ENCODE results near the gene RHOV.

The RHOV gene

DNA sequence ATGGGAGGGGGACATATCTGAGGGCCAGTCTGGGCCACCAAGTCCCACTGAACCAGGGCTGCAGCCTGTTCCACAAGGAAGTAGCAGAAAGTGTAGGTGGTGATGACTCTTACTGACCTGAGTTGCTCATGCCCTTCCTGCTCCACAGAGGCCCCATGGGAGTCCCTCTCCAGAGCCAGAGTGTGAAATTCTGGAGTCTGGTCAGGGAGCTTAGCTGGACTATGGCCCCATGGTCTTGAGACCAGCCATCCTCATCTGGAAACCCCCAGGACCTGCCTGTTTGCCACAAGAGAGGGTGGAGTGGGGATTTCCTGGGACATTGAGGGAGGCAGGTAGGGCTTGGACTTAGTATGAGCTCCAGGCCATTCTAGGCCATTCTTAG, 27.2 kb downstream of the RHOV start:
- in situ Hi-C loops (cut with MboI; ENCODE audit: low sequenced_read_pairs), result no loop called here

DNA sequence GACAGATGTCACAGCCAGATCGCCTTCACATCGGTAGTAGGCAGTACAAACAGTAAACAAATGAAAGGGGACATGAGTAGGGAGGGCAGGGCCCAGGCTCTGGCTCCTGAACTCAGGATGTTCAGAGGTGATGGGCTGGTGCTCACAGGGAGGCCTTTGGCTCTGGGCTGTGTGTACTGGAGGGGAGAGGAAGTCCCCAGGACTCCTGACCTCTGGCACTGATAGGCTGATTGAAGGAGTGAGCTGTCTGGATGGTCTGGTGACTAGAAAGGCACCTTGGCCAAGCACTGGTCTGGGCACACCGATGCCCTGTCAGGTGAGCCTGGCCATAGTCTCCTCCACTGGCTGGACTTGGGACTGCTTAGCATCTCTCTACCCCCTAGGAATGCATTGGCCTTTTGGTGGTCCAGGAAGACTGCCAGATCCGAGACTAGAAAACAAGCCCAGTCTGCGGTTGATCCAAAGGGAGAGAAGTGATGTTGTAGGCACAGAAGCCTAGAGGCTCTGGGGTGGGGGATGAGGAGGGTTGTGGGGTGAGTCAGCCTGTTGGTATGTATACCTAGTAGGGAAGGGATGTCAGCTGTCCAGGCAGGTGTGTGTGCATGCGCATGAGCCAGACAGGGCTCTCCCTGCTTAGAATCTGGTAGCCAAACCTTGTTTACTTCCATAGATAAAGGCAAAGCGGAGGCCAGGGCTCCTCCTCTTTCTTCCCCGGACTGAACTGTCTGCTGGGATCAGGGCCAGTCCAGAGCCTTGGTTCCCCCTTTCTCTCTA, 28.3 kb downstream of the RHOV start:
- in situ Hi-C loops (cut with MboI; ENCODE audit: low sequenced_read_pairs), result no loop called here

- in situ Hi-C loops (cut with MboI; ENCODE audit: low sequenced_read_pairs), result no loop called here
These were observed 29.0 kb downstream of the RHOV start for GRCh38 chr15:40845036-40845435.

- in situ Hi-C loops (cut with MboI; ENCODE audit: low sequenced_read_pairs), result no loop called here
These were observed 29.4 kb downstream of the RHOV start for GRCh38 chr15:40844696-40845030.

GRCh38 chr15:40843885-40844695, 29.9 kb downstream of the RHOV start, which contains the start of gene SPINT1:
TSS of gene SPINT1 (plus strand) at chr15:40844048. CDS start at chr15:40844555, 507 bp downstream.
- in situ Hi-C loops (cut with MboI; ENCODE audit: low sequenced_read_pairs), result no loop called here

GRCh38 chr15:40843261-40843884, 30.7 kb downstream of the RHOV start:
- in situ Hi-C loops (cut with MboI; ENCODE audit: low sequenced_read_pairs), result no loop called here

DNA sequence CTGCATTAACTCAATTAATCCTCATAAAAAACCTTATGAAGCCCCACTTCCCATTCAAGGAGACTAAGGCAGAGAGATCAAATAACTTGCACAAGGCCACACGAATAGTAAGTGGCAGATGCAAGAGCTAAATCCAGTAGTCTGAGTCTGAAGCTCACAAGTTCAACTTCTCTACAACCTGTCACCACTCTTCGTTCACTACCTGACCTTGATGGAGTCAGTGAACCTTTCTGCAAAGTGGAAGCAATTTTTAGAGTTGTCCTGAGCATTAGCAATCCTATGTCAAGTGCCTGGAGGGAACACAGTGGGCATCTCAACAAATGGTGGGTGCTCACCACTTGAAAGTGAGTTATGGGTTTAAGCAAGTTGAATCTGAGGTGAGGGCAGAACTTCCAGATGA, 32.3 kb downstream of the RHOV start:
- in situ Hi-C loops (cut with MboI; ENCODE audit: low sequenced_read_pairs), result no loop called here

- in situ Hi-C loops (cut with MboI; ENCODE audit: low sequenced_read_pairs), result no loop called here
These were observed 35.3 kb downstream of the RHOV start for GRCh38 chr15:40838756-40839155.

GRCh38 chr15:40836020-40836419, 38.0 kb downstream of the RHOV start:
- in situ Hi-C loops (cut with MboI; ENCODE audit: low sequenced_read_pairs), result no loop called here

GRCh38 chr15:40832903-40833302, 41.1 kb downstream of the RHOV start:
- in situ Hi-C loops (cut with MboI; ENCODE audit: low sequenced_read_pairs), result no loop called here

DNA sequence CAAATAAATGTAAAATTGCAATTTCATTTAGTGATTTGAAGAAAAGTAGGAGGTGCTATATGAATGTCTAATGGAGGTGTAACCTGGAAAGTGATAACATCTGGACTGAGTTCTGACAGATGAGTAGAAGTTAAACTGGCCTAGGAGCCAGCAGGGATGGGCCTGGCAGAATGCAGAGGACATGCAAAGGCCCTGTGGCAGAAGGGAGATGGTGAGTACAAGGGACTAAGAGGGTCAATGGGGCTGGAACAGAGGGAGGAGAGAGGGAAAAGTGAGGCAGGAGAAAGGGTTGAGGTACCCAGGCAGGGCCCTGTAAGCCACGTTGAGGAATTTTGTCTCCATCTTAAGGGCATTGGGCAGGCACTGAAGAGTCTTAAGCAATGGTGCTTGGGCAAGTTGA, 42.2 kb downstream of the RHOV start:
- in situ Hi-C loops (cut with MboI; ENCODE audit: low sequenced_read_pairs), result no loop called here

DNA sequence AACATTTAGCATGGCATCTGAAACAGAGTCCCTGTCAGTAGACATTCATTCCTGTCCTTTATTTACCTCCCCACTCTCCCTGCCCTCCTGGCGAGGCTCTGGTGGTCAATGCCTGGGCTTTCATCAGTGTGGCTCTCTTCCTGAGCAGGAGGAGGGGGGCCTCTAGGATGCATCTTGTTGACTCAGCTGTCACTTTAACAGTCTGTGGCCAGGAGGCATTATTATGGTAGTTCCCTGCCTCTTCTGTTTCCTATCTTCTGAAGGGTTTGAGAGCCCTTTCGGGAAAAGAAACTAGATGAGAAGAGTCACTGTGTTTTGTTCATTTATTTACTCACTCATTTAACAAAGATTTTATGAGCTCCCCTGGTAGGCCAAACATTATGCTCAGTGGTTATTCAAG, 43.1 kb downstream of the RHOV start:
- in situ Hi-C loops (cut with MboI; ENCODE audit: low sequenced_read_pairs), result no loop called here

GRCh38 chr15:40829115-40829514, 44.9 kb downstream of the RHOV start:
- in situ Hi-C loops (cut with MboI; ENCODE audit: low sequenced_read_pairs), result no loop called here

DNA sequence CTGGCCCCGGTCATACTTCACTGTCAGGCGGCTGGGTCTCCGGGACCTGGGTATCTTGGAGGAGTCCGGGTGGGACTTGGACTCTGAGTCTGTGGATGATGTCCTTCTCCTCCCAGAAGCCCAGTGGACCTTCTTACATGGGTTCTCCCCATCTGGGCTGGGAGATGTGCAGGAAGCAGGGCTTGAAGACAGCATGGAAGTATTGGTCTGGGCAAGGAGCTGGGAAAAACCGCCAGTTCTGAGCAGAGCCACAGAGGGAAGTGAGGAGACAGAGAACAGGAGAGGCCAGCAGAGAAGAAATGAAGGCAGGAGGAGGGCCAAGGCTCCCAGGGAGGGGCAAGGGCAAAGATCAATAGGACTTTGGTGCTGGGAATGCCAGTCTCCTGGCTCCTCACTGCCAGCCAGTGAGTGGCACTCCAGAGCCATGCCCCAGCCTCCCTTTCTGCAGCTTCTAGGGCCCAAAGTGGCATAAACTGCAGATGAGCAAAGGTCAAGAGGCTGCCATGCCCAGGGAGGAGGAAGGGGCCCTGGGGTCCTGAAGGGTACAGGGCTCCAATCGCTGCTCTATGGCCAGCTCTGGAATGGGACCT, 45.5 kb downstream of the RHOV start, which contains the start of gene PPP1R14D:
Gene PPP1R14D, minus strand, starts transcription at position 262 of the 590 bp plus-strand sequence. Its CDS starts 67 bp downstream, at position 195.
- in situ Hi-C loops (cut with MboI; ENCODE audit: low sequenced_read_pairs), result no loop called here

GRCh38 chr15:40826423-40827075, 47.5 kb downstream of the RHOV start:
- in situ Hi-C loops (cut with MboI; ENCODE audit: low sequenced_read_pairs), result no loop called here

GRCh38 chr15:40825661-40826422, 48.2 kb downstream of the RHOV start:
- in situ Hi-C loops (cut with MboI; ENCODE audit: low sequenced_read_pairs), result no loop called here

GRCh38 chr15:40823572-40824343, 50.3 kb downstream of the RHOV start:
- in situ Hi-C loops (cut with MboI; ENCODE audit: low sequenced_read_pairs), result no loop called here
